HFFc6 (cell line): ENCODE data around the gene B3GLCT. TPM values are rescaled to one million over a fixed set of nuclear protein-coding genes. Genes with fewer than 3 reads are reported as not detected.
"Not testable (repeated sequence)": the region's sequence is repeated elsewhere in the genome, so short reads cannot be mapped to it uniquely, and the experiment has no call there.

ENCODE experiments used
- DNase-seq: peaks from one replicate; pipeline ENCODE4 v3.0.0-alpha.2; 2018
- H3K27ac Mint-ChIP-seq: 2 replicates; pipeline ENCODE4 v1.8.0; 2020; ENCODE audit warnings: mild to moderate bottlenecking, mixed read lengths
- H3K27me3 Mint-ChIP-seq: 2 replicates; pipeline ENCODE4 v1.8.0; 2021; ENCODE audit warnings: mild to moderate bottlenecking, moderate library complexity, mixed read lengths; ENCODE audit not compliant: insufficient read depth
- H3K36me3 Mint-ChIP-seq: 2 replicates; pipeline ENCODE4 v1.8.0; 2021; ENCODE audit warnings: low read depth, mixed read lengths
- H3K4me1 Mint-ChIP-seq: 2 replicates; pipeline ENCODE4 v1.8.0; 2020; ENCODE audit warnings: low read depth, mixed read lengths
- H3K4me3 Mint-ChIP-seq: 2 replicates; pipeline ENCODE4 v1.8.0; 2020; ENCODE audit warnings: mild to moderate bottlenecking, moderate library complexity, mixed read lengths
- H3K9me3 Mint-ChIP-seq: 2 replicates; pipeline ENCODE4 v1.8.0; 2020; ENCODE audit warnings: mild to moderate bottlenecking, mixed read lengths
- total RNA-seq, 6 experiments: library from RNA; stranded (reverse); fragmentation: NEBNext Ultra II Directional; extraction: Animal tissue kit (Norgen Biotek cat#: 25700); gene quantifications; 2 replicates in 1 of 6; 3 replicates in 5 of 6; pipeline ENCODE4 v1.2.3, GENCODE V29; 2021
- TF ChIP-seq, protein P1 (sequence below): fragments of 200-600 bp; sonication (generic); IDR thresholded peaks from 2 replicates; pipeline ENCODE4 v1.5.0; 2021; ENCODE audit warnings: antibody characterized with exemption, mild to moderate bottlenecking

B3GLCT gene
- total RNA-seq, 6 experiments from 2014 or later = 5.0 to 7.5 (median 6.9) TPM

GRCh38 chr13:31175847-31176532 lies 23.8 kb upstream of the B3GLCT start:
- TF ChIP-seq, protein P1, sequence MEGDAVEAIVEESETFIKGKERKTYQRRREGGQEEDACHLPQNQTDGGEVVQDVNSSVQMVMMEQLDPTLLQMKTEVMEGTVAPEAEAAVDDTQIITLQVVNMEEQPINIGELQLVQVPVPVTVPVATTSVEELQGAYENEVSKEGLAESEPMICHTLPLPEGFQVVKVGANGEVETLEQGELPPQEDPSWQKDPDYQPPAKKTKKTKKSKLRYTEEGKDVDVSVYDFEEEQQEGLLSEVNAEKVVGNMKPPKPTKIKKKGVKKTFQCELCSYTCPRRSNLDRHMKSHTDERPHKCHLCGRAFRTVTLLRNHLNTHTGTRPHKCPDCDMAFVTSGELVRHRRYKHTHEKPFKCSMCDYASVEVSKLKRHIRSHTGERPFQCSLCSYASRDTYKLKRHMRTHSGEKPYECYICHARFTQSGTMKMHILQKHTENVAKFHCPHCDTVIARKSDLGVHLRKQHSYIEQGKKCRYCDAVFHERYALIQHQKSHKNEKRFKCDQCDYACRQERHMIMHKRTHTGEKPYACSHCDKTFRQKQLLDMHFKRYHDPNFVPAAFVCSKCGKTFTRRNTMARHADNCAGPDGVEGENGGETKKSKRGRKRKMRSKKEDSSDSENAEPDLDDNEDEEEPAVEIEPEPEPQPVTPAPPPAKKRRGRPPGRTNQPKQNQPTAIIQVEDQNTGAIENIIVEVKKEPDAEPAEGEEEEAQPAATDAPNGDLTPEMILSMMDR = no peak
- Mint-ChIP-seq H3K9me3 (peaks cover 9% of the 10 kb centered on the region; the same call in 1 of the 2 replicates), H3K36me3 (peaks cover 4% of the 10 kb centered on the region; the same call in 1 of the 2 replicates), H3K4me3 (no peak overlapping the region), H3K27ac (no peak overlapping the region), H3K27me3 (no peaks in the 10 kb centered on the region; the same call in none of the 2 replicates), H3K4me1 (peaks cover 18% of the 10 kb centered on the region)
- no peak for DNase-seq

DNA sequence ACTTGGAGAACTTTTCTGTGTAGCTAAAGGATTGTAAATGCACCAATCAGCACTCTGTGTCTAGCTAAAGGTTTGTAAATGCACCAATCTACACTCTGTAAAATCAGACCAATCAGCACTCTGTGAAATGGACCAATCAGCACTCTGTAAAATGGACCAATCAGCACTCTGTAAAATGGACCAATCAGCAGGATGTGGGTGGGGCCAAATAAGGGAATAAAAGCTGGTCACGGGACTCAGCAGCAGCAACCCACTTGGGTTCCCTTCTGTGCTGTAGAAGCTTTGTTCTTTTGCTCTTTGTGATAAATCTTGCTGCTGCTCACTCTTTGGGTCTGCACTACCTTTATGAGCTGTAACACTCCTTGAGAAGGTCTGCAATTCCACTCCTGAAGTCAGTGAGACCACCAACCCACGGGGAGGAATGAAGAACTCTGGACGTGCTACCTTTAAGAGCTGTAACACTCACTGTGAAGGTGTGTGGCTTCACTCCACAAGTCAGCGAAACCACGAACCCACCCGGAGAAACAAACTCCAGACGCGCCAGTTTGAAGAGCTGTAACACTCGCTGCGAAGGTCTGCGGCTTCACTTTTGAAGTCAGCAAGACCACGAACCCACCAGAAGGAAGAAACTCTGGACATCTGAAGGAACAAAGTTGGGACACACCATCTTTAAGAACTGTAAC lies 21.8 kb upstream of the B3GLCT start:
- not testable (repeated sequence) for H3K27me3 Mint-ChIP-seq, H3K27ac Mint-ChIP-seq, H3K36me3 Mint-ChIP-seq, H3K4me3 Mint-ChIP-seq, H3K9me3 Mint-ChIP-seq, H3K4me1 Mint-ChIP-seq, DNase-seq

DNA sequence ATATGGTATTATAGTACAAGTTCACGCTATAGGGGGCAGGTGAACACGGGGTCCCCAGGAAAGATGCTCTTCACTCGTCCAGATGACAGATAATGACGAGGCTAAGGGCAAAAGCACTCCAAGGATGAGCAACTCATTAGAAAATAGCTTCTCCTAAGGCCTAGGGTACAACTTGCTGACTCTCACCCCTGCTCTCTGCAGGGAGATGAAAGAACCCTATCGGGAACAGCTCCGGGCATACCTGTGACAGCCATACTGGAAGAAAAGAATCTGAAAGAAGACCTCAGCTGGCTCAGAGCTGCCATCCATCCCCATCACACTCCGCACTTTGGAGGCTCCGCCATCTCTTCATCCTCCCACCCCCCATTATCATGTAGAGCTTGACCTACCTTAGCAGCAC lies 20.5 kb upstream of the B3GLCT start:
- H3K36me3 Mint-ChIP-seq = peaks cover 4% of the 10 kb centered on the region; the same call in 1 of the 2 replicates

GRCh38 chr13:31179754-31180153 lies 20.0 kb upstream of the B3GLCT start:
- Mint-ChIP-seq H3K4me1 (no peaks in the 10 kb centered on the region), H3K27me3 (peaks cover 4% of the 10 kb centered on the region), H3K9me3 (peaks cover 9% of the 10 kb centered on the region; the same call in 1 of the 2 replicates), H3K4me3 (no peak overlapping the region), H3K36me3 (peaks cover 4% of the 10 kb centered on the region; the same call in 1 of the 2 replicates), H3K27ac (no peak overlapping the region)
- no peak for DNase-seq
- TF ChIP-seq, protein P1 = no peak

More for the DNA sequence above, 20.5 kb upstream of the B3GLCT start:
- Mint-ChIP-seq H3K27ac (no peak overlapping the region), H3K4me1 (no peaks in the 10 kb centered on the region), H3K4me3 (no peak overlapping the region), H3K27me3 (peaks cover 4% of the 10 kb centered on the region), H3K9me3 (peaks cover 9% of the 10 kb centered on the region; the same call in 1 of the 2 replicates)
- TF ChIP-seq, protein P1 = no peak
- no peak for DNase-seq

DNA sequence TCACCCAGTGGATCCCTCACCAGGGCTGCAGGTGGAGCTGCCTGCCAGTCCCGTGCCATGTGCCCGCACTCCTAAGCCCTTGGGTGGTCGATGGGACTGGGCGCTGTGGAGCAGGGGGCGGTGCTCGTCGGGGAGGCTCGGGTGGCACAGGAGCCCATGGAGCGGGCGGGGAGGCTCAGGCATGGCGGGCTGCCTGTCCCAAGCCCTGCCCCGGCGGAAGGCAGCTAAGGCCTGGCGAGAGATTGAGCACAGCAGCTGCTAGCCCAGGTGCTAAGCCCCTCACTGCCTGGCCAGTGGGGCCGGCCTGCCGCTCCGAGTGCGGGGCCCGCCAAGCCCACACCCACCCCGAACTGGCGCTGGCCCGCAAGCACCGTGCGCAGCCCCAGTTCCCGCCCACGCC lies 16.8 kb upstream of the B3GLCT start:
- TF ChIP-seq, protein P1 = no peak
- H3K27me3 Mint-ChIP-seq = peaks cover 7% of the 10 kb centered on the region
- 0 out of 2 replicates have a peak, but pooled peaks cover 2% of the 10 kb centered on the region for H3K9me3 Mint-ChIP-seq
- no peaks in the 10 kb centered on the region for H3K4me1 Mint-ChIP-seq
- H3K27ac Mint-ChIP-seq = no peak overlapping the region
- no peak for DNase-seq
- peaks cover 3% of the 10 kb centered on the region; the same call in 1 of the 2 replicates for H3K36me3 Mint-ChIP-seq
- no peak overlapping the region for H3K4me3 Mint-ChIP-seq

GRCh38 chr13:31184451-31184850 lies 15.3 kb upstream of the B3GLCT start:
- TF ChIP-seq, protein P1 = no peak
- H3K27me3 Mint-ChIP-seq = peaks cover 9% of the 10 kb centered on the region
- no peak for DNase-seq

More at GRCh38 chr13:31184451-31184850, 15.3 kb upstream of the B3GLCT start:
- Mint-ChIP-seq H3K27ac (no peak overlapping the region), H3K4me3 (no peak overlapping the region), H3K9me3 (no peaks in the 10 kb centered on the region), H3K4me1 (no peaks in the 10 kb centered on the region), H3K36me3 (no peaks in the 10 kb centered on the region)
